Chondrocyte (in vitro differentiated cells): ENCODE measurements around the gene WDR7. TPM values are rescaled to one million over a fixed set of nuclear protein-coding genes. Genes with fewer than 3 reads are reported as not detected.
"Not testable (repeated sequence)": the region's sequence is repeated elsewhere in the genome, so short reads cannot be mapped to it uniquely, and the experiment has no call there.

Experiments
- DNase-seq: peaks from one replicate; pipeline ENCODE4 v3.0.0; 2021; ENCODE audit warnings: mixed read lengths, low spot score
- H3K27ac Mint-ChIP-seq: one replicate; pipeline ENCODE4 v1.8.0; 2021; ENCODE audit warnings: mild to moderate bottlenecking, moderate library complexity, mixed read lengths; ENCODE audit not compliant: unreplicated experiment
- H3K27me3 Mint-ChIP-seq: 2 replicates; pipeline ENCODE4 v1.8.0; 2021; ENCODE audit warnings: low read depth, mixed read lengths
- H3K36me3 Mint-ChIP-seq: 2 replicates; pipeline ENCODE4 v1.8.0; 2021; ENCODE audit warnings: low read depth, mixed read lengths
- H3K4me1 Mint-ChIP-seq: 2 replicates; pipeline ENCODE4 v1.8.0; 2021; ENCODE audit warnings: low read depth, mild to moderate bottlenecking, mixed read lengths
- H3K4me3 Mint-ChIP-seq: one replicate; pipeline ENCODE4 v1.8.0; 2021; ENCODE audit warnings: mild to moderate bottlenecking, moderate library complexity, mixed read lengths; ENCODE audit not compliant: unreplicated experiment
- H3K9me3 Mint-ChIP-seq: 2 replicates; pipeline ENCODE4 v1.8.0; 2021; ENCODE audit warnings: low read depth, mixed read lengths
- total RNA-seq: library from RNA; stranded (reverse); gene quantifications from 3 replicates; pipeline ENCODE4 v1.2.1, GENCODE V29; 2021
- TF ChIP-seq, protein P1 (sequence below): fragments of 200-600 bp; sonication (generic); IDR thresholded peaks from 2 replicates; pipeline ENCODE4 v1.5.0; 2021; ENCODE audit warnings: antibody characterized with exemption, mild to moderate bottlenecking, moderate library complexity

WDR7 gene
- total RNA-seq, 1 donor from 2014 or later = 14.9 TPM

DNA sequence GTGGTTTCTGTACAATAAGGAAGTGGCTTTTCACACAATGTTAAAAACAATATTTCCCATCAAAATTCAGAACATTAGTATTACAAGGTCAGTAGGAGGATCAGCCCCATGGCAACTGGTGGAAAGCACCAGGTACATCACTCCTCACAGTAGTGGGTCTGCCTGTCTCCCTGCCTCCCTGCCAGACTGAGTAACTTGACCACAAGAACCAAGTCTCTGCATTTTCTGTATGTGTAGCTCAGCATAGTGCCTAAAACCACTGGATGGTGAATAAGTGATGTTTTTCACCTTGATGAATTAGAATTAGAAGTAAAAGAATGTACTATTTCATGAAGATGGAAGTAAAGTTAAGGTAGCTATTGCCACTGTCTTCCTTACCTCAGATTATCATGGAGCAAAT is 4.1 kb upstream of the WDR7 start:
- H3K27ac Mint-ChIP-seq = no peak overlapping the region
- no peak for DNase-seq
- H3K36me3 Mint-ChIP-seq = no peaks in the 10 kb centered on the region
- no peaks in the 10 kb centered on the region for H3K27me3 Mint-ChIP-seq
- no peaks in the 10 kb centered on the region for H3K9me3 Mint-ChIP-seq
- H3K4me3 Mint-ChIP-seq = no peak overlapping the region
- H3K4me1 Mint-ChIP-seq = peaks cover 12% of the 10 kb centered on the region
- TF ChIP-seq, protein P1, sequence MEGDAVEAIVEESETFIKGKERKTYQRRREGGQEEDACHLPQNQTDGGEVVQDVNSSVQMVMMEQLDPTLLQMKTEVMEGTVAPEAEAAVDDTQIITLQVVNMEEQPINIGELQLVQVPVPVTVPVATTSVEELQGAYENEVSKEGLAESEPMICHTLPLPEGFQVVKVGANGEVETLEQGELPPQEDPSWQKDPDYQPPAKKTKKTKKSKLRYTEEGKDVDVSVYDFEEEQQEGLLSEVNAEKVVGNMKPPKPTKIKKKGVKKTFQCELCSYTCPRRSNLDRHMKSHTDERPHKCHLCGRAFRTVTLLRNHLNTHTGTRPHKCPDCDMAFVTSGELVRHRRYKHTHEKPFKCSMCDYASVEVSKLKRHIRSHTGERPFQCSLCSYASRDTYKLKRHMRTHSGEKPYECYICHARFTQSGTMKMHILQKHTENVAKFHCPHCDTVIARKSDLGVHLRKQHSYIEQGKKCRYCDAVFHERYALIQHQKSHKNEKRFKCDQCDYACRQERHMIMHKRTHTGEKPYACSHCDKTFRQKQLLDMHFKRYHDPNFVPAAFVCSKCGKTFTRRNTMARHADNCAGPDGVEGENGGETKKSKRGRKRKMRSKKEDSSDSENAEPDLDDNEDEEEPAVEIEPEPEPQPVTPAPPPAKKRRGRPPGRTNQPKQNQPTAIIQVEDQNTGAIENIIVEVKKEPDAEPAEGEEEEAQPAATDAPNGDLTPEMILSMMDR = no peak

DNA sequence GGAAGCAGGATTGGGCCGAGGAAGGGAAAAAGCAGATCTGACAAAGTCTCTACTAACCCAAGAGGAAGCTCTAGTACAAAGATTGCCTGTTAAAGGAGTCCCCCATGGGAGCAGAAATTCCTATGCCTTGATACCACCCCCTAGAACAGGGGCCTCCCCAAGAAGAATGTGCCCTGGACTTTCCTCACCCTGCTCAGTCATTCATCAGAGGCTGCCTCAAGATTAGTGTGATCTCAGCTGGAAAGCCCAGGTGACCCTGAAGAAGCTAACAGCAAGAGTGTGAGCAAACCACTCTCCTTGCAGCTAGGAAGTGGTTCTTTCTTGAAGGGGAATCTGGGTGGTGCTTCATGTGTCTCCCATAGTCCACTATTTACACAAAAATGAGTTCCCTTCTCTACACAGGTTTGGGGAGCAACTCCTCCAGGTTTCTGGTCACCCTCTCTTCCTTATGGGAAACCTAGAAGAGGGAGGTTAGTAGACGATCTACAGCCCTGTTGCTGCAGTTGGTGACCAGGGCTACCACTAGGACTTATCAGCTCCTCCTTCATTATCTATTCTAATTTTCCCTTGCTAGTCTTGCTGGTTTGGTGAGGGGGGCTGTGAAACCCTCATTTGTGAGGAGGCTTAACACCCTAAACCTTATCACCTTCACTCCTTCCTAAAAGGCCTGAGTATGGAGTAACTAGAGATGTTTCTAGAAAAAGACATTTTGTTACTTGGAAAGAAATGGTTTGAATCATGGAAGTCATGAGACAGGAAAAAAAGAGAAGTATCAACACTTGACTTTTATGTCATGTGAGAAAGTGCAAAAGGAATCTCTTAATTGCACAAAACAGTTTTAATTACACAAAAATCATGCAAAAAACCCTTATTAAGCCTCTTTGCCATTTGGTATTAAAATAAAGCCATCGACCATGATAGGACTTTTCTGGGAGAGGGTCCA is 2.9 kb upstream of the WDR7 start:
- TF ChIP-seq, protein P1 = no peak
- Mint-ChIP-seq H3K27ac (no peak overlapping the region), H3K36me3 (no peaks in the 10 kb centered on the region), H3K4me1 (peaks cover 20% of the 10 kb centered on the region), H3K9me3 (no peaks in the 10 kb centered on the region), H3K27me3 (no peaks in the 10 kb centered on the region), H3K4me3 (no peak overlapping the region)
- DNase-seq = no peak

DNA sequence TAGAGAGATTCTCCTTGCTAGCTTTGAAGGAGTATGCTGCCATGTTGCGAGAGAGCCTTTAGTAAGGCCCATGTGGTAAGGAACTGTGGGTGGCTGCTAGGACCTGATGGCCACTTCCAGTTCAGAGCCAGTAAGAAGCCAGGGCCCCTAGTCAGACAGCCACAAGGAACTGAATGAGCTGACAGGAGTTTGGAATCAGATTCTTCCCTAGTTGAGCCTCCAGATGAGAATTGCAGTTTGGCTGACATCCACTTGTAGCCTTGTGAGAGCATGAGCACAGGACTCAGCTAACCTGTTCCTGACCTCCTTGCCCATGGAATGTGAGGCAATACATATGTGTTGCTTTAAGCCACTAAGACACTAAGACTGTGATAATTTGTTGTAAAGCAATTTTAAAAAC is 1.2 kb upstream of the WDR7 start:
- Mint-ChIP-seq H3K36me3 (no peaks in the 10 kb centered on the region), H3K4me3 (no peak overlapping the region), H3K27me3 (no peaks in the 10 kb centered on the region), H3K27ac (no peak overlapping the region), H3K4me1 (peaks cover 20% of the 10 kb centered on the region), H3K9me3 (peaks cover 7% of the 10 kb centered on the region)
- TF ChIP-seq, protein P1 = no peak
- DNase-seq = no peak

DNA sequence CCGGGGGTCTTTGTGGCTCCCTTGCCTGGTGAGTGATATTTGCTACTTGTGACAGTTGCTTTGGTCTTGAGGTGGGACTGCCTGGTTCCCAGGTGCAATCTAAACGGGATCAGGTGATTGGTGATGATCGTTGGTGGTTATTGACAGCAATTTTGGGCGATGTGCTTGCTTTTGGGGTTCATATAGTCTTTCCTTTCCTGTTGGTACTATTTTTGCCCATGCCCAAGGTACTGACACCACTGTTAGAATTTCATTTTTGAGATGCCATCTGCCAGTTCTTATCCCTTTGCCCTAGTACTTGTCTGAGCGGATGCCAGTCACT is 573 bp downstream of the WDR7 start:
- Mint-ChIP-seq H3K36me3 (no peaks in the 10 kb centered on the region), H3K9me3 (peaks cover 7% of the 10 kb centered on the region), H3K27me3 (no peaks in the 10 kb centered on the region), H3K4me3 (peak overlapping the region; percentile 75), H3K4me1 (peaks cover 20% of the 10 kb centered on the region), H3K27ac (peak overlapping the region; percentile 86)
- TF ChIP-seq, protein P1 = no peak
- no peak for DNase-seq

DNA sequence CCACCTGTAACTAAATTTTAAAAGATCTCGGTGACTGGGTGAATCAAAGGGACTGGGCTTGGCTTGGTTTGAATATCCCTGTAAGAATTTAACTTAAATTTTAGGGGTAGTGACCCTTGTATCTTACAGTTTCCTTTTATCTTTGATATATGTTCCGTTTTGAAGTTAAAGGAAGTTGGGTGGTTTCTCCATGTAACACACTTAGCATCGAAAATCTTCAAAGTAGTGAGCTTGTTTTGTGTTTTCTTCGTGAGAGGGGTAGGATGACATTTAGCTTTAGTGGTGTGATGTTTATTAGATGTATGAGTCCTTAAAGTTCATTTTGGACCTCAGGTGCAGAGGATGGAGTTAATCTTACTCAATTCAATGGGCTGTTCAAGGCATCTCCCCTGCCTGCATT is 1.6 kb downstream of the WDR7 start:
- H3K4me3 Mint-ChIP-seq = no peak overlapping the region
- H3K27me3 Mint-ChIP-seq = no peaks in the 10 kb centered on the region
- H3K9me3 Mint-ChIP-seq = peaks cover 7% of the 10 kb centered on the region
- TF ChIP-seq, protein P1 = no peak
- H3K4me1 Mint-ChIP-seq = peaks cover 20% of the 10 kb centered on the region
- no peak for DNase-seq
- peak overlapping the region; percentile 9 for H3K27ac Mint-ChIP-seq
- H3K36me3 Mint-ChIP-seq = no peaks in the 10 kb centered on the region

DNA sequence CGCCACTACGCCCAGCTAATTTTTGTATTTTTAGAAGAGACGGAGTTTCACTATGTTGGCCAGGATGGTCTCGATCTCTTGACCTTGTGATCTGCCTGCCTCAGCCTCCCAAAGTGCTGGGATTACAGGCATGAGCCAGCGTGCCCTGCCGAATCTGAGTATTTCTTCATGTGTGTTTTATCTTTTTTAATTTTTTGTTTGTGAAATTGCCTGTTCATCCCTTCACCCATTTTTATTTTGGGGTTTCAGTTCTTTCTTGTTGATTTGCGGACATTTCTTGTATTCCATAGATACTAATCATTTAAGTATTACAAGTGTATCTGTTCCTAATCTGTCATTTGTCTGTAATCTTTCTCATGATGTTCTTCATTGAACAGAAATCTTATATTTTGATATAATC is 3.1 kb downstream of the WDR7 start:
- H3K4me3 Mint-ChIP-seq, H3K36me3 Mint-ChIP-seq, H3K9me3 Mint-ChIP-seq, DNase-seq, H3K27me3 Mint-ChIP-seq, H3K27ac Mint-ChIP-seq: not testable (repeated sequence)
- H3K4me1 Mint-ChIP-seq = peaks cover 20% of the 10 kb centered on the region
